ENCODE results near the gene ADPRH.
A peak's percentile ranks its signal among the peaks of the same experiment; 100 is the strongest.

The ADPRH gene

DNA sequence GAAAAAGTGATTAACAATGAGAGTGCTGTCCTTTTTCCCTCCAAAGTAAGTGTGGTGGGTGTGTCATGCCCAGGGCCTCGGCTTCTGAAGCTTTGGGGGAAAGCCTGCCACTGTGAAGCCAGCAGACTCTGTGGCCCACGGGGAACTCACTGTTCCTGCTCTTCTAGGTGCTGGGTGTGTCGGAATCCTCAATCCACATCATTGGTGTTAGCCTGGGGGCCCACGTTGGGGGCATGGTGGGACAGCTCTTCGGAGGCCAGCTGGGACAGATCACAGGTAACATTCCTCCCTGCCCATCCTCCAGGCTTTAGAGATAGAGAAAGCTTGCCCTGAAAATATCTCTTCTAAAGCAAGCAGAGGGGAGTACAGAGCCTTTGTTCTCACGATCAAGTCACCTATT is 30.0 kb downstream of the ADPRH start:
- no peaks in the 10 kb centered on the region for H3K9me3 ChIP-seq (ENCODE audit: low read length)
- peaks cover 3% of the 10 kb centered on the region for H3K27me3 ChIP-seq (ENCODE audit: insufficient read depth, low read length)
- H3K4me1 ChIP-seq (ENCODE audit: insufficient read depth, low read length), result no peaks in the 10 kb centered on the region
- no peak overlapping the region for H2AFZ ChIP-seq (ENCODE audit: low read depth, low read length)
- no peaks in the 10 kb centered on the region for H3K36me3 ChIP-seq (ENCODE audit: insufficient read depth, low read length)
- no peak overlapping the region for H3K4me3 ChIP-seq (ENCODE audit: low read length)

DNA sequence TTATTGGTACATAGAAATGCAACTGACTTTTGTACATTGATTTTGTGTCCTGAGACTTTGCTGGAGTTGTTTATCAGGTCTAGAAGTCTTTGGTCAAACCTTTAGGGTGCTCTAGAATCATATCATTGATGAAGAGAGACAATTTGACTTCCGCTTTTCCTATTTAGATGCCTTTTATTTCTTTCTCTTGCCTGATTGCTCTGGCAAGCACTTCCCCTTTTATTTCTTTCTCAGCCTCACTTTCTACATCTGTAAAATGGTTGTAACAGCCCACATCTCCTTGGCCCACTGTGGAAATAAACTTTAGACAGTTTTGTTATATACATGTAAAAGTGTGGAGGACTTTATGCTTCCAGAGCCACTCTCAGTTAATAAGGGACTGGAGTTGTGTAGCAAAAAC is 32.4 kb downstream of the ADPRH start:
- Histone ChIP-seq H3K36me3 (ENCODE audit: insufficient read depth, low read length) (no peaks in the 10 kb centered on the region), H3K9me3 (ENCODE audit: low read length) (no peaks in the 10 kb centered on the region), H3K4me3 (ENCODE audit: low read length) (no peak overlapping the region), H3K27me3 (ENCODE audit: insufficient read depth, low read length) (no peaks in the 10 kb centered on the region), H3K4me1 (ENCODE audit: insufficient read depth, low read length) (no peaks in the 10 kb centered on the region), H2AFZ (ENCODE audit: low read depth, low read length) (no peak overlapping the region)

GRCh38 chr3:119613201-119613600 is 33.9 kb downstream of the ADPRH start:
- H2AFZ ChIP-seq (ENCODE audit: low read depth, low read length), result no peak overlapping the region
- H3K27me3 ChIP-seq (ENCODE audit: insufficient read depth, low read length), result no peaks in the 10 kb centered on the region
- no peaks in the 10 kb centered on the region for H3K4me1 ChIP-seq (ENCODE audit: insufficient read depth, low read length)
- no peak overlapping the region for H3K4me3 ChIP-seq (ENCODE audit: low read length)
- no peaks in the 10 kb centered on the region for H3K9me3 ChIP-seq (ENCODE audit: low read length)
- H3K36me3 ChIP-seq (ENCODE audit: insufficient read depth, low read length), result no peaks in the 10 kb centered on the region

GRCh38 chr3:119613872-119614271 is 34.6 kb downstream of the ADPRH start:
- H3K4me1 ChIP-seq (ENCODE audit: insufficient read depth, low read length), result no peaks in the 10 kb centered on the region
- H3K9me3 ChIP-seq (ENCODE audit: low read length), result no peaks in the 10 kb centered on the region

GRCh38 chr3:119616056-119616455 is 36.8 kb downstream of the ADPRH start:
- peaks cover 4% of the 10 kb centered on the region for H3K27me3 ChIP-seq (ENCODE audit: insufficient read depth, low read length)
- no peaks in the 10 kb centered on the region for H3K4me1 ChIP-seq (ENCODE audit: insufficient read depth, low read length)
- H3K9me3 ChIP-seq (ENCODE audit: low read length), result no peaks in the 10 kb centered on the region
- no peak overlapping the region for H3K4me3 ChIP-seq (ENCODE audit: low read length)
- no peak overlapping the region for H2AFZ ChIP-seq (ENCODE audit: low read depth, low read length)
- H3K36me3 ChIP-seq (ENCODE audit: insufficient read depth, low read length), result no peaks in the 10 kb centered on the region

More at GRCh38 chr3:119613872-119614271, 34.6 kb downstream of the ADPRH start:
- no peak overlapping the region for H2AFZ ChIP-seq (ENCODE audit: low read depth, low read length)
- H3K27me3 ChIP-seq (ENCODE audit: insufficient read depth, low read length), result no peaks in the 10 kb centered on the region
- H3K4me3 ChIP-seq (ENCODE audit: low read length), result no peak overlapping the region
- H3K36me3 ChIP-seq (ENCODE audit: insufficient read depth, low read length), result no peaks in the 10 kb centered on the region

GRCh38 chr3:119619094-119619493 is 39.8 kb downstream of the ADPRH start:
- peaks cover 4% of the 10 kb centered on the region for H3K27me3 ChIP-seq (ENCODE audit: insufficient read depth, low read length)
- no peak overlapping the region for H2AFZ ChIP-seq (ENCODE audit: low read depth, low read length)
- no peaks in the 10 kb centered on the region for H3K36me3 ChIP-seq (ENCODE audit: insufficient read depth, low read length)
- no peaks in the 10 kb centered on the region for H3K4me1 ChIP-seq (ENCODE audit: insufficient read depth, low read length)
- H3K4me3 ChIP-seq (ENCODE audit: low read length), result no peak overlapping the region
- no peaks in the 10 kb centered on the region for H3K9me3 ChIP-seq (ENCODE audit: low read length)

- no peak overlapping the region for H3K4me3 ChIP-seq (ENCODE audit: low read length)
- no peaks in the 10 kb centered on the region for H3K9me3 ChIP-seq (ENCODE audit: low read length)
- H2AFZ ChIP-seq (ENCODE audit: low read depth, low read length), result no peak overlapping the region
- H3K27me3 ChIP-seq (ENCODE audit: insufficient read depth, low read length), result peaks cover 4% of the 10 kb centered on the region
- peaks cover 4% of the 10 kb centered on the region for H3K4me1 ChIP-seq (ENCODE audit: insufficient read depth, low read length)
- no peaks in the 10 kb centered on the region for H3K36me3 ChIP-seq (ENCODE audit: insufficient read depth, low read length)
These were observed 41.6 kb downstream of the ADPRH start for GRCh38 chr3:119620899-119621298.

GRCh38 chr3:119624002-119624720 is 44.9 kb downstream of the ADPRH start:
- H3K9me3 ChIP-seq (ENCODE audit: low read length), result no peaks in the 10 kb centered on the region
- no peak overlapping the region for H3K4me3 ChIP-seq (ENCODE audit: low read length)
- peaks cover 4% of the 10 kb centered on the region for H3K27me3 ChIP-seq (ENCODE audit: insufficient read depth, low read length)
- H3K4me1 ChIP-seq (ENCODE audit: insufficient read depth, low read length), result peaks cover 8% of the 10 kb centered on the region
- H3K36me3 ChIP-seq (ENCODE audit: insufficient read depth, low read length), result no peaks in the 10 kb centered on the region
- H2AFZ ChIP-seq (ENCODE audit: low read depth, low read length), result no peak overlapping the region

- Histone ChIP-seq H2AFZ (ENCODE audit: low read depth, low read length) (peak overlapping the region; percentile 9), H3K4me1 (ENCODE audit: insufficient read depth, low read length) (peaks cover 8% of the 10 kb centered on the region), H3K4me3 (ENCODE audit: low read length) (no peak overlapping the region)
These were observed 46.3 kb downstream of the ADPRH start for GRCh38 chr3:119625451-119626153.

GRCh38 chr3:119626196-119626595 is 46.9 kb downstream of the ADPRH start:
- H3K4me3 ChIP-seq (ENCODE audit: low read length), result no peak overlapping the region
- no peaks in the 10 kb centered on the region for H3K36me3 ChIP-seq (ENCODE audit: insufficient read depth, low read length)
- peaks cover 8% of the 10 kb centered on the region for H3K4me1 ChIP-seq (ENCODE audit: insufficient read depth, low read length)
- H2AFZ ChIP-seq (ENCODE audit: low read depth, low read length), result no peak overlapping the region
- H3K27me3 ChIP-seq (ENCODE audit: insufficient read depth, low read length), result no peaks in the 10 kb centered on the region
- no peaks in the 10 kb centered on the region for H3K9me3 ChIP-seq (ENCODE audit: low read length)

More at GRCh38 chr3:119625451-119626153, 46.3 kb downstream of the ADPRH start:
- H3K27me3 ChIP-seq (ENCODE audit: insufficient read depth, low read length), result no peaks in the 10 kb centered on the region
- H3K36me3 ChIP-seq (ENCODE audit: insufficient read depth, low read length), result no peaks in the 10 kb centered on the region
- H3K9me3 ChIP-seq (ENCODE audit: low read length), result no peaks in the 10 kb centered on the region

- Histone ChIP-seq H3K27me3 (ENCODE audit: insufficient read depth, low read length) (no peaks in the 10 kb centered on the region), H2AFZ (ENCODE audit: low read depth, low read length) (no peak overlapping the region), H3K4me3 (ENCODE audit: low read length) (no peak overlapping the region), H3K36me3 (ENCODE audit: insufficient read depth, low read length) (no peaks in the 10 kb centered on the region), H3K9me3 (ENCODE audit: low read length) (no peaks in the 10 kb centered on the region), H3K4me1 (ENCODE audit: insufficient read depth, low read length) (peaks cover 8% of the 10 kb centered on the region)
These were observed 48.2 kb downstream of the ADPRH start for GRCh38 chr3:119627461-119627860.

GRCh38 chr3:119628390-119628789 is 49.1 kb downstream of the ADPRH start:
- no peak overlapping the region for H2AFZ ChIP-seq (ENCODE audit: low read depth, low read length)
- no peaks in the 10 kb centered on the region for H3K36me3 ChIP-seq (ENCODE audit: insufficient read depth, low read length)
- no peaks in the 10 kb centered on the region for H3K27me3 ChIP-seq (ENCODE audit: insufficient read depth, low read length)
- H3K4me1 ChIP-seq (ENCODE audit: insufficient read depth, low read length), result peaks cover 8% of the 10 kb centered on the region
- no peak overlapping the region for H3K4me3 ChIP-seq (ENCODE audit: low read length)
- no peaks in the 10 kb centered on the region for H3K9me3 ChIP-seq (ENCODE audit: low read length)

GRCh38 chr3:119628816-119629445 is 49.6 kb downstream of the ADPRH start:
- Histone ChIP-seq H3K36me3 (ENCODE audit: insufficient read depth, low read length) (no peaks in the 10 kb centered on the region), H3K4me1 (ENCODE audit: insufficient read depth, low read length) (peaks cover 8% of the 10 kb centered on the region), H3K4me3 (ENCODE audit: low read length) (no peak overlapping the region), H3K9me3 (ENCODE audit: low read length) (no peaks in the 10 kb centered on the region), H2AFZ (ENCODE audit: low read depth, low read length) (no peak overlapping the region), H3K27me3 (ENCODE audit: insufficient read depth, low read length) (no peaks in the 10 kb centered on the region)
